ENCODE data around the gene DGKB. TPM values are rescaled to one million over a fixed set of nuclear protein-coding genes. Genes with fewer than 3 reads are reported as not detected.

The DGKB gene
- total RNA-seq, 2 donors from 2014 or later: not detected

DNA sequence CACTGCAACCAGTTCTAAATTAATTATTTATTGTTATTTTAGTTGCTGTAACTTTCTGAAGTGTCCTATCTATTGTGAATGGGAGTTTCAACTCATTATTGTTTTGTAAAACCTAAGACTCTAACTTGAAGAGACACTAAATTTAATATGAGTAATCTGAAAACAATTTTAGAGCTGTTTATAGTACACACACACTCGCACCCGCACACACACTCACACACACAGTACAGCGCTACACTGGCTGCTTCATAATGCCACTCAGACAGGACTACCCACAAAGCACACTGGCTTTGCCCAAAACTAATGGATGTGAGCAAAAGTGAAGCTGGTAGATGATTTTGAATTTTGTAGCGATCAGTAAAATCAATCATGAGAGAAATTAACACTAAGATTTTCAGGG, 674.2 kb downstream of the DGKB start:
- no peak overlapping the region for H3K27ac Mint-ChIP-seq
- no peak for DNase-seq (ENCODE audit: low spot score)
- no peaks in the 10 kb centered on the region for H3K27me3 Mint-ChIP-seq
- no peak overlapping the region for H3K4me3 Mint-ChIP-seq
- H3K36me3 Mint-ChIP-seq: no peaks in the 10 kb centered on the region
- ATAC-seq: no peak
- H3K9me3 Mint-ChIP-seq: peaks cover 6% of the 10 kb centered on the region
- H3K4me1 Mint-ChIP-seq (ENCODE audit: low read depth in 2 of 2): no peaks in the 10 kb centered on the region

DNA sequence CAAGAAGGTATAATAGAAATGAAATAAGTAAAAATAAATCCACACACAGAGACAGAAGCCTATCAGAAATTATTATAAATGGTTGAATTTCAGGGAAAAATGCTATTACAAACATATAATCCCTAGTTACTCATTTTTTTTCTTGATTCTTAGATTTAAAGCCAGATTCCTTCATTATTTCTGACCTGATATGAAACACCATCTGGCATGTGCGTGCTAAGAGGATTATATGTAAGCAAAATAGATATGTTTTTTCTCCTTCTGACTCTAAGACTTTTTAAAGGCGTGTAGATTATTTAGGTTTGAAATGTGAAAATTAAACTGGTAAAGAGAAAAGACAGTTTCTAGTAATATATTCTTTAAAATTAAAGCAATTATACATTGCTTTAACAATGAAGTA, 676.4 kb downstream of the DGKB start:
- H3K36me3 Mint-ChIP-seq: no peaks in the 10 kb centered on the region
- H3K4me1 Mint-ChIP-seq (ENCODE audit: low read depth in 2 of 2): no peaks in the 10 kb centered on the region
- H3K9me3 Mint-ChIP-seq: peaks cover 6% of the 10 kb centered on the region
- no peaks in the 10 kb centered on the region for H3K27me3 Mint-ChIP-seq
- no peak overlapping the region for H3K4me3 Mint-ChIP-seq
- no peak for ATAC-seq
- no peak for DNase-seq (ENCODE audit: low spot score)
- H3K27ac Mint-ChIP-seq: no peak overlapping the region

- H3K27ac Mint-ChIP-seq: no peak overlapping the region
- DNase-seq (ENCODE audit: low spot score) (no peak), ATAC-seq (no peak)
- no peaks in the 10 kb centered on the region for H3K4me1 Mint-ChIP-seq (ENCODE audit: low read depth in 2 of 2)
- H3K4me3 Mint-ChIP-seq: no peak overlapping the region
- no peaks in the 10 kb centered on the region for H3K27me3 Mint-ChIP-seq
- no peaks in the 10 kb centered on the region for H3K36me3 Mint-ChIP-seq
- H3K9me3 Mint-ChIP-seq: peaks cover 3% of the 10 kb centered on the region
Observed at GRCh38 chr7:14219125-14219524, 683.4 kb downstream of the DGKB start.

DNA sequence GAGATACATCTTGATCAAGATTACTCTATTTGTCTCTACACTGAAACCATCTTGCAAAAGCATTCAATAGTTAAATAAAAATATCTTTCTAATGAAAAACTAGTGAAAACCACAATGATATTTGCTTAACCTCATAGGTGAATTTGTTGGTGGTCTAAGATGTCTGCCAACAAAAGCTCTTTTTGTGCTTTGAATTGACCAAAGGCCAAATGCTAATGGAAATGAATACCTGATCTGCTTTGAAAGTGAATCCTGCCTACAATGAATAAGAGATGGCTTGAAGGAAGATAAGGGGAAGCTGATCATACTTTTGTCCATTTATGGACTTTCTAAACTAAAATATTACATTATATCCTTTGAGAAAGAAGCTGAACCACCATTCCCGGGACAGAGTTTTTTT, 684.2 kb downstream of the DGKB start:
- Mint-ChIP-seq H3K27ac (no peak overlapping the region), H3K36me3 (no peaks in the 10 kb centered on the region), H3K9me3 (peaks cover 6% of the 10 kb centered on the region), H3K27me3 (no peaks in the 10 kb centered on the region), H3K4me1 (ENCODE audit: low read depth in 2 of 2) (no peaks in the 10 kb centered on the region), H3K4me3 (no peak overlapping the region)
- DNase-seq (ENCODE audit: low spot score): no peak
- ATAC-seq: no peak

DNA sequence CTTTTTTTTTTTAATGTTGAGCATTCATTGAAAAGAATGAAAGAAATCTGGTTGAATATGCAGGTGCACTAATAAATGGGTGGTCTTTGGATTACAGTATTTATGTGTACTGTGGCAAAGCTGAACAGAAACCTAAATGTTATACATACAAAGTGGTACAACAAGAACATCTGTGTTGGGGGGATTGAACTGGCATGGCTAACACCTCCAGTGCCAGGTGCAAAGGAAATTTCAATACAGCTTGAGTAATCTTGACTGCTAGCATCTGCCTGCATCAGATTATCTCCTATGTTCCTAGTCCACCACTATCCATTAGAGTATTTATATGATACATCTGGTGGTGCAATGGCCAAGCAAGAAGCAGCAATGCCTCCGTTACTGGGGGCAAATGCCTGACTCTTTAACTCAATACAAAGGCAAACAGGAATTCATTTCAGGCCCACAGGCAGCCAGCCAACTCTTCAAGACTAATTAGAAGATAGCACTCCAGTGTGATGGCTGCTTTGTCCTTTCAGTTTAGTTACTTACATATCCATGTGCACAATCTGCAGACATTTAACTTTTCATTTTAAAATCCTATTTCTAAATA, 692.6 kb downstream of the DGKB start:
- no peaks in the 10 kb centered on the region for H3K36me3 Mint-ChIP-seq
- H3K4me1 Mint-ChIP-seq (ENCODE audit: low read depth in 2 of 2): no peaks in the 10 kb centered on the region
- no peak overlapping the region for H3K4me3 Mint-ChIP-seq
- ATAC-seq: no peak
- no peaks in the 10 kb centered on the region for H3K27me3 Mint-ChIP-seq
- peaks cover 17% of the 10 kb centered on the region for H3K9me3 Mint-ChIP-seq
- H3K27ac Mint-ChIP-seq: no peak overlapping the region
- DNase-seq (ENCODE audit: low spot score): no peak

DNA sequence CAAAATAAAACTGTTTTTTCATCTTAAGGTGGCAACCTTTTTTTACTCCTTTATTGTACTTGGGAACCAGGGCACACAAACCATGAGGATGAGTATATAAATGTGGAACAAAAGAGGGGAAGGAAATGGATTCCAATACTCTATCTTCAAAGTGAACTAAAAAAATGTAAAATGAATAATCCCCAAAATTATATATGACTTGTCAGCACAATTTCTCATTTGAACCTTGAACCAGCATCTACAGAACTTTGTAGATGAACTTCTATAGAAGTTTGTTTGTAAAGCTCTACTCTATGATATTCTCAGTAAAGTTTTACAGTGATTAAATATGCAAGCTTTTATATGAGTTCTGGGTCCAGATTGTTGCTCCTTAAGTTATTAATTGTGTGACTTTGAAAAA, 694.8 kb downstream of the DGKB start:
- Mint-ChIP-seq H3K36me3 (no peaks in the 10 kb centered on the region), H3K4me1 (ENCODE audit: low read depth in 2 of 2) (no peaks in the 10 kb centered on the region), H3K4me3 (no peak overlapping the region), H3K9me3 (peaks cover 10% of the 10 kb centered on the region), H3K27ac (no peak overlapping the region), H3K27me3 (no peaks in the 10 kb centered on the region)
- no peak for ATAC-seq
- DNase-seq (ENCODE audit: low spot score): no peak

- no peaks in the 10 kb centered on the region for H3K4me1 Mint-ChIP-seq (ENCODE audit: low read depth in 2 of 2)
- DNase-seq (ENCODE audit: low spot score) (no peak), ATAC-seq (no peak)
- no peak overlapping the region for H3K4me3 Mint-ChIP-seq
- H3K9me3 Mint-ChIP-seq: peaks cover 5% of the 10 kb centered on the region
- H3K27me3 Mint-ChIP-seq: no peaks in the 10 kb centered on the region
- H3K27ac Mint-ChIP-seq: no peak overlapping the region
- no peaks in the 10 kb centered on the region for H3K36me3 Mint-ChIP-seq
Observed at GRCh38 chr7:14207138-14207537, 695.4 kb downstream of the DGKB start.

DNA sequence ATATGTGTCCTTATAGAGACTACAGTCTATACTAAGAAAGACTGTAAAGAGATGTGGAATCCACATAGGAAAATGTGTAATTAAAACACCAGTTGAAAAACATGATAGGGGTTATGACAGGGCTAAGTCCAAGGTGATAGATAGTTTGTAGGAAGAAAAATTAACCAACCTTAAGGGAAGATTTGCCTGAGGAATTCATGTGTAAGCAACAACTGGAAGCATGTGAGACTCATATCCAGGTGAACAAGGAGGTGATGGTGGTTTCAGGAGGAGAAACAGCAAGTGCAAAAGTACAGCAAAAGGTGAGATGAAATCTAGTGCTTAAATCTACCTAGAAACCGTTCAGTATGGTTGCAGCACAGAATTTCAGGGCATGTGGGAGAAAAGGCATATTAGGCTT, 696.4 kb downstream of the DGKB start:
- ATAC-seq (no peak), DNase-seq (ENCODE audit: low spot score) (no peak)

DNA sequence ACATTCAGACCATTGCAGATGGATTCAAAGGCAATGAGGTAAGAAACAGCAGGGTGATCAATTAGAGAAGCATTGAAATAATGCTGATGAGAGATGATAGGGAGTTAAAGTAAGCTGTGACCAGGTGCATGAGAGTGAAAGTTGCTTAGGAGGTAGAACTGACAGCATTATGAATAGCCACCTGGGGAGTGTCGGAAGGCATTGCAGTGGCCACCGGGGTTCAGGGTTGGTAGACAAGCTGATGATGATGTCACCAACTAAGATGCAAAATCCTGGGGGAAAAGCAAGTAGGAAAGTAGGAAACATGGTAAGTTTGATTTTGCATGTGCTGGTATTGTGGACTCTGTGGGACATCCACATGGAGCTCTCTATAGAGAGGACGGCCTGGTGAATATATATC, 701.2 kb downstream of the DGKB start:
- Mint-ChIP-seq H3K9me3 (peaks cover 7% of the 10 kb centered on the region), H3K4me1 (ENCODE audit: low read depth in 2 of 2) (no peaks in the 10 kb centered on the region), H3K36me3 (no peaks in the 10 kb centered on the region), H3K27me3 (no peaks in the 10 kb centered on the region), H3K27ac (no peak overlapping the region), H3K4me3 (no peak overlapping the region)
- DNase-seq (ENCODE audit: low spot score) (no peak), ATAC-seq (no peak)

More for the DNA sequence above, 696.4 kb downstream of the DGKB start:
- no peak overlapping the region for H3K4me3 Mint-ChIP-seq
- no peaks in the 10 kb centered on the region for H3K4me1 Mint-ChIP-seq (ENCODE audit: low read depth in 2 of 2)
- H3K27ac Mint-ChIP-seq: no peak overlapping the region
- no peaks in the 10 kb centered on the region for H3K27me3 Mint-ChIP-seq
- H3K9me3 Mint-ChIP-seq: peaks cover 8% of the 10 kb centered on the region
- no peaks in the 10 kb centered on the region for H3K36me3 Mint-ChIP-seq

DNA sequence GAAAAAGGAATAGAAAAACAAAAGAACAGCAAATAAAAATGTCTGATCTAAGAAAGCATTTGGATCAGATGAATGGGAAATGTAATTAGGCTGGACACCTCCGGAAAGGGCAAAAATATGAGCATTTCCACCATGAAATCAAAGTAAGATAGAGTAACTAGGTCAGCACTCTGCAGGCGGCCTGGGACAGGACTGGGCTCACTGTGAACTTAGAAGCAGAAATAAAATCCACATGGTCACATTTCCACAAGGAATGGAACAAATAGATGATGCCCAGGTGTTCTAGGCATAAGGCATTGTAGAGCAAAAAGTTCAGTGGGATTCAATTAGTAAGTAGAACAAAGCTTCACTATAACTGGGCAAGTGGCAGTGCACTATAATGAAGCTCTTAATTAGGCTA, 703.2 kb downstream of the DGKB start:
- ATAC-seq: no peak
- H3K27ac Mint-ChIP-seq: no peak overlapping the region
- peaks cover 7% of the 10 kb centered on the region for H3K9me3 Mint-ChIP-seq
- DNase-seq (ENCODE audit: low spot score): no peak
- no peaks in the 10 kb centered on the region for H3K27me3 Mint-ChIP-seq
- no peak overlapping the region for H3K4me3 Mint-ChIP-seq
- H3K4me1 Mint-ChIP-seq (ENCODE audit: low read depth in 2 of 2): no peaks in the 10 kb centered on the region
- no peaks in the 10 kb centered on the region for H3K36me3 Mint-ChIP-seq

GRCh38 chr7:14197280-14197679, 705.3 kb downstream of the DGKB start:
- no peaks in the 10 kb centered on the region for H3K27me3 Mint-ChIP-seq
- ATAC-seq (no peak), DNase-seq (ENCODE audit: low spot score) (no peak)
- H3K36me3 Mint-ChIP-seq: no peaks in the 10 kb centered on the region
- no peak overlapping the region for H3K4me3 Mint-ChIP-seq
- H3K27ac Mint-ChIP-seq: no peak overlapping the region
- no peaks in the 10 kb centered on the region for H3K4me1 Mint-ChIP-seq (ENCODE audit: low read depth in 2 of 2)
- H3K9me3 Mint-ChIP-seq: peaks cover 7% of the 10 kb centered on the region

DNA sequence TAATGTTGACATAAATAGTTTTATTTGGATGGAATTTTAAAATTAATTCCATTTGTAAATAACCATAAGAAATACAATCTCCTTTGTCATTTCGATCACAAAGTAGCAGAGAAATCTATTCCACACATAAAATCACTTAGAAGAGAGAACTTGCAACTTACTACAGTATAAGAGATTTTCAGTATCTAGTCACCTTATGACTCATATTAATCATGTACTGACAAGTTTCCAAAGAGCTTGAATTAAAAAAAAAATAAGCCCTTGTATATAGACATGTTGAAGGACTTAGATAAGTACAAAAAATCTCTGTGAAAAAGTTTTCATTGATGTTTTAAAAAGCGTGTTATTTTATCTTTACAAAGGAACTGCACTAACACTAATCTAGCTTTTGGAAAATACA, 706.0 kb downstream of the DGKB start:
- ATAC-seq (no peak), DNase-seq (ENCODE audit: low spot score) (no peak)
- no peaks in the 10 kb centered on the region for H3K36me3 Mint-ChIP-seq
- H3K27me3 Mint-ChIP-seq: no peaks in the 10 kb centered on the region
- peaks cover 7% of the 10 kb centered on the region for H3K9me3 Mint-ChIP-seq
- H3K27ac Mint-ChIP-seq: no peak overlapping the region
- no peak overlapping the region for H3K4me3 Mint-ChIP-seq
- no peaks in the 10 kb centered on the region for H3K4me1 Mint-ChIP-seq (ENCODE audit: low read depth in 2 of 2)

DNA sequence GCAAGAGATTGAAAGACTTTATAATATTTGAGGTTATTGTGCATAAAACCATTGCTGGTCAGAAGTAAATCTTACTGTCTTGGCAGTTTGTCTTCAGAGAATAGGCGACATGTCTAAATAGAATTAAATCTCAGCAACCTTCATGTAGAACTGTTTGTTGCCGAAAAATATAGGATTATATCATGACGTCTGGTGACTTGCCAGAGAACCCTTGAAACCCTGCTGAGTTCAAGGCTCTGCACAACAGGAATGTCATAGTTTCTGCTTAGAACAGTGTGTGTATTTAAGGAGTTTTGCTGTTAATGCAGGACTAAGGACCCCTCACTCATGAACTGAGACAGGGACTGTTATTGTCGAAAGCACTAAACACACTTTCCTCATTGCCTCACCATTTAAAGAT, 706.7 kb downstream of the DGKB start:
- ATAC-seq (no peak), DNase-seq (ENCODE audit: low spot score) (no peak)
- no peaks in the 10 kb centered on the region for H3K27me3 Mint-ChIP-seq
- no peak overlapping the region for H3K4me3 Mint-ChIP-seq
- no peaks in the 10 kb centered on the region for H3K4me1 Mint-ChIP-seq (ENCODE audit: low read depth in 2 of 2)
- no peaks in the 10 kb centered on the region for H3K36me3 Mint-ChIP-seq
- H3K9me3 Mint-ChIP-seq: peaks cover 4% of the 10 kb centered on the region
- no peak overlapping the region for H3K27ac Mint-ChIP-seq

DNA sequence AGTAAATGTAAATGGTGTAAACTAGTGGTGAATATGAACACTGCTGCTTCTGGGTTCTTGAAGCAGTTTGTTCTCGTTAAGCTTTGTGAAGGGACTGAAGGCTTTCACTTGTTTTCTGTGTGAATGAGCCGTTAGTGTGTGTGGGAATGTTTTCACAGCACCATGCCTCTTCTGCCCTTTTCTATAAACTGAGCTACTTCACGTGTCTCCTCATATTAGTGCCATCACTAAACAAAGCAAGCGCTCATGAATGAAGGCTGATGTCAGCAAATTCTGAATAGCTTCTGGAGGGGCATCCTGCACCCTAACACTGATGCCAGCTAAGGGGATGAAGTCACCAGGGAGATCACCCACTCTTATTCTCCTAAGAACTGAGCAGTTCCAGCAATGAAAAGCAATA, 707.5 kb downstream of the DGKB start:
- no peak for ATAC-seq
- no peak overlapping the region for H3K4me3 Mint-ChIP-seq
- no peaks in the 10 kb centered on the region for H3K9me3 Mint-ChIP-seq
- no peaks in the 10 kb centered on the region for H3K36me3 Mint-ChIP-seq
- no peaks in the 10 kb centered on the region for H3K4me1 Mint-ChIP-seq (ENCODE audit: low read depth in 2 of 2)
- no peaks in the 10 kb centered on the region for H3K27me3 Mint-ChIP-seq
- DNase-seq (ENCODE audit: low spot score): no peak
- H3K27ac Mint-ChIP-seq: no peak overlapping the region

GRCh38 chr7:14191686-14192098, 710.9 kb downstream of the DGKB start:
- no peak for DNase-seq (ENCODE audit: low spot score)
- peaks cover 6% of the 10 kb centered on the region for H3K36me3 Mint-ChIP-seq
- no peaks in the 10 kb centered on the region for H3K27me3 Mint-ChIP-seq
- H3K9me3 Mint-ChIP-seq: peaks cover 7% of the 10 kb centered on the region
- H3K27ac Mint-ChIP-seq: no peak overlapping the region
- no peak overlapping the region for H3K4me3 Mint-ChIP-seq
- ATAC-seq: no peak
- H3K4me1 Mint-ChIP-seq (ENCODE audit: low read depth in 2 of 2): no peaks in the 10 kb centered on the region
